SK-N-MC (cell line): Measurements from ENCODE around the gene OPCML.

Experiments
- EZH2 ChIP-seq: fragments of 200-600 bp; sonication (generic); IDR thresholded peaks from one replicate; pipeline ENCODE4 v1.6.1; 2017; ENCODE audit warnings: antibody characterized with exemption
- POLR2AphosphoS5 ChIP-seq: IDR thresholded peaks from 2 replicates; pipeline ENCODE4 v1.6.1; 2012; ENCODE audit warnings: mild to moderate bottlenecking, low read depth, low read length, borderline replicate concordance

- TF ChIP-seq POLR2AphosphoS5 (no peak), EZH2 (no peak)
Measured at GRCh38 chr11:132910011-132910760, 622.1 kb downstream of the OPCML start.
